ENCODE measurements around the gene CDKL2.

The CDKL2 gene

DNA sequence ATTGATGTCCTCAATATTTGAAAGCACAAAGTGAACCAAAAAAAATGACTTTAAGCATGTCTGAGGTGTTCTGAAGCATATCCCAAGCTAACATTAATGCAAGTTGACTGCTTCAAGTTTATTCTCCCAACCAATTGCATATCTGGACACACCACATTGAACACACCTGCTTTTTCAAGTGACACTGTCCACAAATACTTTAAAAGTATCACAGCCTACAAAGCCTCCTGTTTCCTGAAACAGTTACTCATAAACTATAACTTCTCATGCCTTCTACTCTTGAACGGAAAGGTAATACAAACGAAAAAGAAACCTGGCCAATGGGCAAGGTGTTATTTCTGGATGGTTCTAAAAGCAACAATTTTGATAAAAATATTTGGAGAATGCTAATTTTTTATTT is 1.1 kb downstream of the CDKL2 start:
- no peak overlapping the region for H3K4me3 ChIP-seq (ENCODE audit: low read depth, low read length)
- TF ChIP-seq, protein P1, sequence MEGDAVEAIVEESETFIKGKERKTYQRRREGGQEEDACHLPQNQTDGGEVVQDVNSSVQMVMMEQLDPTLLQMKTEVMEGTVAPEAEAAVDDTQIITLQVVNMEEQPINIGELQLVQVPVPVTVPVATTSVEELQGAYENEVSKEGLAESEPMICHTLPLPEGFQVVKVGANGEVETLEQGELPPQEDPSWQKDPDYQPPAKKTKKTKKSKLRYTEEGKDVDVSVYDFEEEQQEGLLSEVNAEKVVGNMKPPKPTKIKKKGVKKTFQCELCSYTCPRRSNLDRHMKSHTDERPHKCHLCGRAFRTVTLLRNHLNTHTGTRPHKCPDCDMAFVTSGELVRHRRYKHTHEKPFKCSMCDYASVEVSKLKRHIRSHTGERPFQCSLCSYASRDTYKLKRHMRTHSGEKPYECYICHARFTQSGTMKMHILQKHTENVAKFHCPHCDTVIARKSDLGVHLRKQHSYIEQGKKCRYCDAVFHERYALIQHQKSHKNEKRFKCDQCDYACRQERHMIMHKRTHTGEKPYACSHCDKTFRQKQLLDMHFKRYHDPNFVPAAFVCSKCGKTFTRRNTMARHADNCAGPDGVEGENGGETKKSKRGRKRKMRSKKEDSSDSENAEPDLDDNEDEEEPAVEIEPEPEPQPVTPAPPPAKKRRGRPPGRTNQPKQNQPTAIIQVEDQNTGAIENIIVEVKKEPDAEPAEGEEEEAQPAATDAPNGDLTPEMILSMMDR (IDR thresholded peaks at IDR 0.05; ENCODE audit: borderline replicate concordance, insufficient read depth, low read depth, low read length) = no peak

DNA sequence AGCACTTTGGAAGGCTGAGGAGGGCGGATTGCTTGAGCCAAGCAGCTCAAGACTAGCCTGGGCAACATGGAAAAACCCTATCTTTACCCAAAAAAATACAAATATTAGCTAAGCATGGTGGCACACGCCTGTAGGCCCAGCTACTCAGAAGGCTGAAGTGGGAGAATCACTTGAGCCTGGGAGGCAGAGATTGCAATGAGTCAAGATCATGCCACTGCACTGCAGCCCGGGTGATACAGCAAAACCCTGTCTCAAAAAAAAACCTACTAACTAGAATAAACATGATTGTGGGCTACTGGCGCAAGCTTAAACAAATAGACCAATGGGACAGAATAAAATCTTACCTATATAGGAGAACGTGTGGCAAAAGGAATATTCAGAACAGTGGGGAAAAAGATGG is 7.3 kb downstream of the CDKL2 start:
- no peak overlapping the region for H3K4me3 ChIP-seq (ENCODE audit: low read depth, low read length)
- TF ChIP-seq, protein P1 (IDR thresholded peaks at IDR 0.05; ENCODE audit: borderline replicate concordance, insufficient read depth, low read depth, low read length) = no peak

DNA sequence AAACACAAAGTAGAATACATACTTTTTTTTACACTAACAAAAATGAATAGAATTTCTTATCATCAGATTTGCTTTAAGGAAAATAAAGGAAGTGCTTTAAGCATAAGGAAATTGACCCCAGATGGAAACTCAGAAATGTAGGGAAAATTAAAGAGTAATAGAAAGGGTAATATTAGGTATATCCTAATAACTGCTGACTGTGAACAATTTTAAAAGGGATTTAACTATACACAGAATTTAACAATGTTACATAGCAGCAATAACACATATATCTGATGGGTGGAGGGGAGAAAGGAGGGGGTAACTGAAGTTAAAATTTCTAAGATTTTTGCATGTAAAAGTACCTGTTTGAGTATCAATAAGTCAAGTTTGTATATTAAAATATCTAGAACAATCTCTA is 8.6 kb downstream of the CDKL2 start:
- TF ChIP-seq, protein P1 (IDR thresholded peaks at IDR 0.05; ENCODE audit: borderline replicate concordance, insufficient read depth, low read depth, low read length) = no peak
- H3K4me3 ChIP-seq (ENCODE audit: low read depth, low read length) = no peak overlapping the region

GRCh38 chr4:75612306-75612705 is 18.0 kb downstream of the CDKL2 start:
- TF ChIP-seq, protein P1 (IDR thresholded peaks at IDR 0.05; ENCODE audit: borderline replicate concordance, insufficient read depth, low read depth, low read length) = no peak
- no peak overlapping the region for H3K4me3 ChIP-seq (ENCODE audit: low read depth, low read length)

- H3K4me3 ChIP-seq (ENCODE audit: low read depth, low read length) = no peak overlapping the region
- TF ChIP-seq, protein P1 (IDR thresholded peaks at IDR 0.05; ENCODE audit: borderline replicate concordance, insufficient read depth, low read depth, low read length) = no peak
Measured at GRCh38 chr4:75605928-75606327, 24.4 kb downstream of the CDKL2 start.

DNA sequence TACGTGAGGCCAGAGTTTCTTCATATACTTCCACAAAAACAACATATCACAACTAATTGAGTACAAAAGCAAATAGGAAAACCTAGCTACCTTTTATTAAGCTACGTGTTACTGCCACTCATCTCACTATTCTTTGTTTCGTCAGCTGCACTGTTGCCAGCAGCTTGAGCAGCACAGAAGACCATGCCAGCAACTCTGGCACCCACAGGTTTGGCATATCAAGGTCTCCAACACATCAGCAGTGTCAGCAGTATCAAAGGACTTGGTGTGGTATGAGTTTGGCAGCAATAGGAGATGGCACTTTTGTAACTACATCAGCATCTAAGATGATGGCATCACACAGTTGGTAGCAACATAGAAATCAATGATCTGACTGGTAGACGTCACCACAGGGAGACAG is 30.7 kb downstream of the CDKL2 start:
- H3K4me3 ChIP-seq (ENCODE audit: low read depth, low read length) = no peak overlapping the region
- TF ChIP-seq, protein P1 (IDR thresholded peaks at IDR 0.05; ENCODE audit: borderline replicate concordance, insufficient read depth, low read depth, low read length) = no peak

DNA sequence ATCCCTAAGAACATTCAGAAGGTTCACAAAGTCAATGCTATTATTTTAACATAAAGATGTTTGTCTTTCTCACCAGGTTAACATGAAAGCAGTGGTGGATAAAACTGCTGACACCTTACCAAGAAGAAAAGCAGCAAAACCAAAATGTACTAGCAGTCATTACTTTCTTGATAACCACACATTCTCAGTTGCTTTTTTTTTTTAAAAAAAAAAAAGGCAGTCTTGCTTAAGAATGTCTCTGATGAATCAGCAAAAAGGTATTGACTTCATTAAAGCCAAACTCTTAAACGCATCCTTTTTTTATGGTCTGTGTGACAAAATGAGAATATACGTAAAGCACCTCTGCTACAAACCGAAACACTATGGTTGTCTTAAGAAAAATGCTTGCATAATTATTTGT is 31.9 kb downstream of the CDKL2 start:
- TF ChIP-seq, protein P1 (IDR thresholded peaks at IDR 0.05; ENCODE audit: borderline replicate concordance, insufficient read depth, low read depth, low read length) = no peak
- H3K4me3 ChIP-seq (ENCODE audit: low read depth, low read length) = no peak overlapping the region
